Astrocyte (in vitro differentiated cells and primary cell): Measurements from ENCODE around the gene PGGHG.

Experiments used
- EZH2 ChIP-seq: IDR thresholded peaks from 2 replicates; pipeline ENCODE4 v1.6.1; 2012; ENCODE audit warnings: mild to moderate bottlenecking, low read length, inconsistent platforms; ENCODE audit not compliant: insufficient read depth
- TF ChIP-seq, protein P1 (sequence below): IDR thresholded peaks from 2 replicates; pipeline ENCODE4 v1.5.1; 2011; ENCODE audit warnings: low read depth, mild to moderate bottlenecking, inconsistent platforms, low read length, moderate library complexity; ENCODE audit not compliant: insufficient read depth

DNA sequence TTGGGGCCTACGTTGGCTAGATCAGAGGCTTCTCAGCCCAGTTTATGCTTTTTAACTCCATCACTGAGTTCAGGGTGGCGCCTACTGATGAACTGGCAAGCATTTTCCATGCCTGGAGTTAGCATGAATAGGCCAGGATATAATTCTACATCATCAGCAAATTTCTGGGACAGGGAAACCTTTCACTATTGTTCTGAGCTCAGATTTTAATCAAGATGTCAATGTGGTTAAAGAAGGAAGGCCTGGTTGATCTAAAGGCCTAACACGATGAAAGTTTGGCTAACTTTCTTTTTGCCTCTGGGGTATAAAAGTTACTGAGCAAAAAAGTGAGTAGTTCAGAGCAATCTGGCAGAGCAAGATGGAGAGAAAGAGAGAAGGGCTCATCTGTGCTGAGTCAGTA, 53.4 kb downstream of the PGGHG start:
- TF ChIP-seq EZH2, result no peak
- TF ChIP-seq, protein P1, sequence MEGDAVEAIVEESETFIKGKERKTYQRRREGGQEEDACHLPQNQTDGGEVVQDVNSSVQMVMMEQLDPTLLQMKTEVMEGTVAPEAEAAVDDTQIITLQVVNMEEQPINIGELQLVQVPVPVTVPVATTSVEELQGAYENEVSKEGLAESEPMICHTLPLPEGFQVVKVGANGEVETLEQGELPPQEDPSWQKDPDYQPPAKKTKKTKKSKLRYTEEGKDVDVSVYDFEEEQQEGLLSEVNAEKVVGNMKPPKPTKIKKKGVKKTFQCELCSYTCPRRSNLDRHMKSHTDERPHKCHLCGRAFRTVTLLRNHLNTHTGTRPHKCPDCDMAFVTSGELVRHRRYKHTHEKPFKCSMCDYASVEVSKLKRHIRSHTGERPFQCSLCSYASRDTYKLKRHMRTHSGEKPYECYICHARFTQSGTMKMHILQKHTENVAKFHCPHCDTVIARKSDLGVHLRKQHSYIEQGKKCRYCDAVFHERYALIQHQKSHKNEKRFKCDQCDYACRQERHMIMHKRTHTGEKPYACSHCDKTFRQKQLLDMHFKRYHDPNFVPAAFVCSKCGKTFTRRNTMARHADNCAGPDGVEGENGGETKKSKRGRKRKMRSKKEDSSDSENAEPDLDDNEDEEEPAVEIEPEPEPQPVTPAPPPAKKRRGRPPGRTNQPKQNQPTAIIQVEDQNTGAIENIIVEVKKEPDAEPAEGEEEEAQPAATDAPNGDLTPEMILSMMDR, result no peak
